Erythroblast (primary cell): ENCODE results near the gene ZCCHC24.

Experiments used
- GATA1 ChIP-seq: IDR thresholded peaks from 2 replicates; pipeline ENCODE4 v1.6.1; 2011; ENCODE audit warnings: low read depth, mild to moderate bottlenecking, control low read depth, low read length, moderate library complexity
- POLR2A ChIP-seq: IDR thresholded peaks from 2 replicates; pipeline ENCODE4 v1.6.1; 2011; ENCODE audit warnings: mild to moderate bottlenecking, low read length

DNA sequence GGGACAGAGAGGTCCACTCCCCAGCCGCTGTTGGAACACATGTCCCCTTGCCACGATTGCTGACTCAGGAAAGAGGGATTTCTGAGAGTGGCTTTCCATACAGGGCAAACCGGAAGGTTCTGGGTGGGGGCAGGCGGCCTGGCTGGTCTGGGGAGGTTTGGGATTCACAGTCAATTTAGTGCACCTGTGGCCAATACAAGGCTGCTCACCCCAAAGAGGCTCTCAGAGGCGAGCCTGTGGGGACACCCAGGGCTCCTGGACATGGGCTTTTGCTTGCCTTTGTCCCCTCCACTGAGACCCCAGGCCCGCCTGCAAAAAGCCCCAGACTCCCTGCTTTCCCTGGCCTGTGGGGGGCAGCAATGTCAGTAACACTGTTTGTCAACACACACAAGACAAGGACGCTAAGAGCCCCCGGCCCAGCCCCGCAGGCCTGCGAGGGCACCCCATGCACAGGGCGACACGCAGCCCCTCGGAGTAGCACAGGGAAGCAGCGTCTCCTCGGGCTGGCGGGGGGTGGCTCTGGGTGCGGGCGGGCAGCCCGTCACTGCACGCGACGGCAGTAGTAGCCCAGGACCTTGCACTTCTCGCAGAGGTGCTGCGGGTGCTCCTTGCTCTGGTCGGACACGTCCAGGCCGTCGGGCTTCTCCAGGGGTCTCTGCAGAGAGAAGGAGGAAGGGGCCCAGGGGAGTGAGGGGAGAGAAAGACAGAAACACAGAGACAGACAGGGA lies 59.5 kb downstream of the ZCCHC24 start:
- TF ChIP-seq POLR2A = no peak
- no peak for TF ChIP-seq GATA1
